ENCODE results near the gene RXRG. TPM values are rescaled to one million over a fixed set of nuclear protein-coding genes. Genes with fewer than 3 reads are reported as not detected.

RXRG gene
- polyA plus RNA-seq, 1 donor from 2014 or later = 0.78 TPM

DNA sequence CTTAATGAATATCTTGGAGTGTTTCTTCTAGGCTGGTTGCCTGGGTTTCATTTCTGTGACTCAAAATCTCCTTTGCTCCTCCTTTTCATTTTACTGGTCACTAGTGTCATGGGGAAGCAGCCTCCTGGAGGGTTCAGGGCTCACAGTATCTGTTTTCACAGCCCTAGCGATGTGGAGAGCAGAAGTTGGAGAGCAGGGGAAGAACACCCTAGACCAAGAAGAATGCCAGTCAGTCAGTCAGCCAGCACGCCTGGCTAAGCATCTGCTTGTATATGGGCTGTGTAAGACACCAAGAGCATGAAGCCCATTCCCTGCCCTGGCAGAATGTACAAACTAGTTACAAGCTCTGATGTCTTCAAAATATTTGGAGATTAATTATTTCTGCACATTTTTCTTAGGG lies 7.9 kb downstream of the RXRG start:
- no peaks in the 10 kb centered on the region for H3K9me2 ChIP-seq (ENCODE audit: insufficient read depth, low read length)
- no peak overlapping the region for H3K27ac ChIP-seq (ENCODE audit: low read length)
- H3K27me3 ChIP-seq (ENCODE audit: insufficient read depth, low read depth, low read length) = no peaks in the 10 kb centered on the region
- TF ChIP-seq EP300 (conservative IDR thresholded peaks at IDR 0.05; ENCODE audit: poor library complexity, severe bottlenecking) (no peak), TAF1 (IDR thresholded peaks at IDR 0.05; ENCODE audit: low read depth) (no peak), POLR2AphosphoS5 (IDR thresholded peaks at IDR 0.05) (no peak), RAD21 (conservative IDR thresholded peaks at IDR 0.05) (no peak), SMC3 (conservative IDR thresholded peaks at IDR 0.05; ENCODE audit: poor library complexity) (no peak), MXI1 (conservative IDR thresholded peaks at IDR 0.05; ENCODE audit: poor library complexity, severe bottlenecking) (no peak), EZH2 (IDR thresholded peaks at IDR 0.05; ENCODE audit: borderline replicate concordance, insufficient read depth, low read length, poor library complexity, severe bottlenecking) (no peak)
- TF ChIP-seq, protein P1, sequence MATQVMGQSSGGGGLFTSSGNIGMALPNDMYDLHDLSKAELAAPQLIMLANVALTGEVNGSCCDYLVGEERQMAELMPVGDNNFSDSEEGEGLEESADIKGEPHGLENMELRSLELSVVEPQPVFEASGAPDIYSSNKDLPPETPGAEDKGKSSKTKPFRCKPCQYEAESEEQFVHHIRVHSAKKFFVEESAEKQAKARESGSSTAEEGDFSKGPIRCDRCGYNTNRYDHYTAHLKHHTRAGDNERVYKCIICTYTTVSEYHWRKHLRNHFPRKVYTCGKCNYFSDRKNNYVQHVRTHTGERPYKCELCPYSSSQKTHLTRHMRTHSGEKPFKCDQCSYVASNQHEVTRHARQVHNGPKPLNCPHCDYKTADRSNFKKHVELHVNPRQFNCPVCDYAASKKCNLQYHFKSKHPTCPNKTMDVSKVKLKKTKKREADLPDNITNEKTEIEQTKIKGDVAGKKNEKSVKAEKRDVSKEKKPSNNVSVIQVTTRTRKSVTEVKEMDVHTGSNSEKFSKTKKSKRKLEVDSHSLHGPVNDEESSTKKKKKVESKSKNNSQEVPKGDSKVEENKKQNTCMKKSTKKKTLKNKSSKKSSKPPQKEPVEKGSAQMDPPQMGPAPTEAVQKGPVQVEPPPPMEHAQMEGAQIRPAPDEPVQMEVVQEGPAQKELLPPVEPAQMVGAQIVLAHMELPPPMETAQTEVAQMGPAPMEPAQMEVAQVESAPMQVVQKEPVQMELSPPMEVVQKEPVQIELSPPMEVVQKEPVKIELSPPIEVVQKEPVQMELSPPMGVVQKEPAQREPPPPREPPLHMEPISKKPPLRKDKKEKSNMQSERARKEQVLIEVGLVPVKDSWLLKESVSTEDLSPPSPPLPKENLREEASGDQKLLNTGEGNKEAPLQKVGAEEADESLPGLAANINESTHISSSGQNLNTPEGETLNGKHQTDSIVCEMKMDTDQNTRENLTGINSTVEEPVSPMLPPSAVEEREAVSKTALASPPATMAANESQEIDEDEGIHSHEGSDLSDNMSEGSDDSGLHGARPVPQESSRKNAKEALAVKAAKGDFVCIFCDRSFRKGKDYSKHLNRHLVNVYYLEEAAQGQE (IDR thresholded peaks at IDR 0.05; ENCODE audit: borderline replicate concordance) = no peak
- TF ChIP-seq, protein P2, sequence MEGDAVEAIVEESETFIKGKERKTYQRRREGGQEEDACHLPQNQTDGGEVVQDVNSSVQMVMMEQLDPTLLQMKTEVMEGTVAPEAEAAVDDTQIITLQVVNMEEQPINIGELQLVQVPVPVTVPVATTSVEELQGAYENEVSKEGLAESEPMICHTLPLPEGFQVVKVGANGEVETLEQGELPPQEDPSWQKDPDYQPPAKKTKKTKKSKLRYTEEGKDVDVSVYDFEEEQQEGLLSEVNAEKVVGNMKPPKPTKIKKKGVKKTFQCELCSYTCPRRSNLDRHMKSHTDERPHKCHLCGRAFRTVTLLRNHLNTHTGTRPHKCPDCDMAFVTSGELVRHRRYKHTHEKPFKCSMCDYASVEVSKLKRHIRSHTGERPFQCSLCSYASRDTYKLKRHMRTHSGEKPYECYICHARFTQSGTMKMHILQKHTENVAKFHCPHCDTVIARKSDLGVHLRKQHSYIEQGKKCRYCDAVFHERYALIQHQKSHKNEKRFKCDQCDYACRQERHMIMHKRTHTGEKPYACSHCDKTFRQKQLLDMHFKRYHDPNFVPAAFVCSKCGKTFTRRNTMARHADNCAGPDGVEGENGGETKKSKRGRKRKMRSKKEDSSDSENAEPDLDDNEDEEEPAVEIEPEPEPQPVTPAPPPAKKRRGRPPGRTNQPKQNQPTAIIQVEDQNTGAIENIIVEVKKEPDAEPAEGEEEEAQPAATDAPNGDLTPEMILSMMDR (IDR thresholded peaks at IDR 0.05; ENCODE audit: poor library complexity, severe bottlenecking) = no peak
- H3K9me3 ChIP-seq (ENCODE audit: low read length) = no peaks in the 10 kb centered on the region
- no peaks in the 10 kb centered on the region for H4K20me1 ChIP-seq (ENCODE audit: insufficient read depth)
- H3K4me3 ChIP-seq (ENCODE audit: low read length) = no peak overlapping the region
- H2AFZ ChIP-seq (ENCODE audit: low read depth, low read length) = no peak overlapping the region
- no peaks in the 10 kb centered on the region for H3K79me2 ChIP-seq (replicated peaks; ENCODE audit: insufficient read depth, low read length)
- H3K4me2 ChIP-seq (ENCODE audit: low read length) = no peak overlapping the region
- H3K36me3 ChIP-seq (ENCODE audit: insufficient read depth, low read length) = no peaks in the 10 kb centered on the region
- no peak overlapping the region for H3K9ac ChIP-seq (ENCODE audit: low read length)
- H3F3A ChIP-seq (ENCODE audit: insufficient read depth, low read length, poor library complexity, severe bottlenecking) = no peaks in the 10 kb centered on the region

DNA sequence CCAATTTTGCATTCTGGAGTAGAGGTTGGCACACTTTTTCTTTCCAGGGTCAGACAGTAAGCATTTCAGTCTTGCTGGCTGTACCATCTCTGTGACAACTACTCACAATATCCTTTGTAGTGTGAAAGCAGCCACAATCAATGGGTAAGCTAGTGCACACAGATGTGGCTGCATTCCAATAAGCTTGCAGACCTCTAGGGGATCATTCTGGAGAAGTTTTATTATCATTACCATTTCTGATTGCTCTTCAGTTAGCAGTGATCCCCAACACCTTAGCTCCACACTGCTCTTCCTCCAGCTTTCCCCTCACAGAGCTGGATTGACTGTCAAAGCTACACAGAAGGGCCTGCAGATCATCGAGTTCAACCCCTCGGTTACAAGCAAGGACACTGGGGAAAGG lies 9.1 kb downstream of the RXRG start:
- no peak overlapping the region for H3K27ac ChIP-seq (ENCODE audit: low read length)
- H3K4me2 ChIP-seq (ENCODE audit: low read length) = no peak overlapping the region
- no peaks in the 10 kb centered on the region for H3K79me2 ChIP-seq (replicated peaks; ENCODE audit: insufficient read depth, low read length)
- no peak overlapping the region for H2AFZ ChIP-seq (ENCODE audit: low read depth, low read length)
- H3K9me2 ChIP-seq (ENCODE audit: insufficient read depth, low read length) = no peaks in the 10 kb centered on the region
- no peak for TF ChIP-seq POLR2AphosphoS5 (IDR thresholded peaks at IDR 0.05)
- TF ChIP-seq EZH2 (IDR thresholded peaks at IDR 0.05; ENCODE audit: borderline replicate concordance, insufficient read depth, low read length, poor library complexity, severe bottlenecking) = no peak
- TF ChIP-seq SMC3 (conservative IDR thresholded peaks at IDR 0.05; ENCODE audit: poor library complexity) = no peak
- no peak for TF ChIP-seq TAF1 (IDR thresholded peaks at IDR 0.05; ENCODE audit: low read depth)
- TF ChIP-seq, protein P2 (IDR thresholded peaks at IDR 0.05; ENCODE audit: poor library complexity, severe bottlenecking) = no peak
- TF ChIP-seq, protein P1 (IDR thresholded peaks at IDR 0.05; ENCODE audit: borderline replicate concordance) = no peak
- no peak for TF ChIP-seq EP300 (conservative IDR thresholded peaks at IDR 0.05; ENCODE audit: poor library complexity, severe bottlenecking)
- TF ChIP-seq MXI1 (conservative IDR thresholded peaks at IDR 0.05; ENCODE audit: poor library complexity, severe bottlenecking) = no peak
- H3F3A ChIP-seq (ENCODE audit: insufficient read depth, low read length, poor library complexity, severe bottlenecking) = no peaks in the 10 kb centered on the region
- H3K4me3 ChIP-seq (ENCODE audit: low read length) = no peak overlapping the region
- H3K9me3 ChIP-seq (ENCODE audit: low read length) = no peaks in the 10 kb centered on the region
- no peak overlapping the region for H3K9ac ChIP-seq (ENCODE audit: low read length)
- no peaks in the 10 kb centered on the region for H3K27me3 ChIP-seq (ENCODE audit: insufficient read depth, low read depth, low read length)
- H4K20me1 ChIP-seq (ENCODE audit: insufficient read depth) = no peaks in the 10 kb centered on the region
- H3K36me3 ChIP-seq (ENCODE audit: insufficient read depth, low read length) = no peaks in the 10 kb centered on the region
